HepG2 (cell line): ENCODE data around the gene TAC3.

Experiments used
- CTCF ChIP-seq: sonication (generic); formaldehyde crosslinking; IDR thresholded peaks from 2 replicates; pipeline ENCODE4 v1.5.0; 2020; ENCODE audit warnings: mild to moderate bottlenecking, missing genetic modification reagents, moderate library complexity
- EP300 ChIP-seq, 3 experiments: sonication (generic) in 1 of 3; formaldehyde crosslinking in 1 of 3; IDR thresholded peaks; 2 replicates each; pipeline versions ENCODE4 v1.5.1 to v1.6.1; 2011 to 2020; ENCODE audit warnings: low read depth in 2 of 3, low read length in 2 of 3, borderline replicate concordance in 1 of 3, improper control_type of control experiment in 1 of 3, mild to moderate bottlenecking in 1 of 3, missing genetic modification reagents in 1 of 3, moderate library complexity in 1 of 3
- KLF16 ChIP-seq, 2 experiments: sonication (generic) in 1 of 2; formaldehyde crosslinking in 1 of 2; IDR thresholded peaks; 2 replicates each; pipeline versions ENCODE4 v1.6.1 to v1.8.0; 2016 to 2023; ENCODE audit warnings: missing genetic modification reagents in 2 of 2, missing compliant biosample characterization in 1 of 2
- NFATC3 ChIP-seq: sonication (generic); formaldehyde crosslinking; IDR thresholded peaks from 2 replicates; pipeline ENCODE4 v1.5.1; 2020; ENCODE audit warnings: mild to moderate bottlenecking, missing genetic modification reagents
- NFYC ChIP-seq: IDR thresholded peaks from 2 replicates; pipeline ENCODE4 v1.6.1; 2016; ENCODE audit warnings: missing genetic modification reagents, missing compliant biosample characterization
- TCF7 ChIP-seq: sonication (generic); IDR thresholded peaks from 2 replicates; pipeline ENCODE4 v1.6.1; 2016; ENCODE audit warnings: antibody characterized with exemption, low read depth
- ZNF780A ChIP-seq: sonication (generic); formaldehyde crosslinking; IDR thresholded peaks from 2 replicates; pipeline ENCODE4 v1.8.0; 2022; ENCODE audit warnings: mild to moderate bottlenecking, missing genetic modification reagents, moderate library complexity
- TF ChIP-seq, protein P1 (sequence below), 2 experiments: fragments of 450-650 bp in 1 of 2; sonication (generic) in 1 of 2; formaldehyde crosslinking; IDR thresholded peaks; 2 replicates each; pipeline versions ENCODE4 v1.5.0 to v1.8.0; 2020 to 2022; ENCODE audit warnings: mild to moderate bottlenecking in 1 of 2, missing genetic modification reagents in 1 of 2

DNA sequence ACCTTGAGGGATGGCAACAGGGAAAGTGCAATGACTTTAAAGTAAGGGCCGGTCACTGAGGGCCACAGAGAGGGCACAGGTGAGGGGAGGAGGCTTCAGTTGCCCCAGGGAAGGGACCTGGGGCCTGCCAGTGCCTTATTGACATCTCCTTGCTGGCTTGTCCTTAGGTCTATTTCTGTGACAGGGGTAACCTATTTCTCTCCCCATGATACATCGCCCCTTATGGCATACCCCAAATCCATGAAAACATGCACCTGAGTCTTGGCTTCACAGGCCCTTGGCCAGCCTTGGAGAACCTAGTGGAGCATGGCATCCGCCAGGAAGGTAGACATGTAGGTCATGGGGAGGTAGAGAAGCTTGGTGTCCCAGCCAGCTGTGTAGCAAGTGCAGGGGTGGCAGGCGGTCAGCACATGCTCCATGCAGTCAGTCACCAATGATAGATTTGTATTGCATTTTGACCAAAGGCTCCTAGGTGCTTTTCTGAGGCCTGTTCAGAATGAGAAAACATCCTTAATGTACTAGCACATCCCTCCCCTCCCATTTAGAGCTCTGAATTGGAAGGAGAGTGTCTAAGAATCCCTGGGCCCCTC, 35.3 kb downstream of the TAC3 start:
- TF ChIP-seq TCF7 (no peak), CTCF (CRISPR knock-in tag) (no peak), NFYC (CRISPR knock-in tag) (no peak), NFATC3 (CRISPR knock-in tag) (no peak), KLF16 (CRISPR knock-in tag; IDR thresholded peaks at IDR 0.05) (no peak), ZNF780A (no peak), EP300 (IDR thresholded peaks at IDR 0.05; ENCODE audit: low read depth in 2 of 2, low read length in 2 of 2) (no peak), EP300 (CRISPR knock-in tag; IDR thresholded peaks at IDR 0.05; ENCODE audit: borderline replicate concordance) (no peak)
- TF ChIP-seq, protein P1, sequence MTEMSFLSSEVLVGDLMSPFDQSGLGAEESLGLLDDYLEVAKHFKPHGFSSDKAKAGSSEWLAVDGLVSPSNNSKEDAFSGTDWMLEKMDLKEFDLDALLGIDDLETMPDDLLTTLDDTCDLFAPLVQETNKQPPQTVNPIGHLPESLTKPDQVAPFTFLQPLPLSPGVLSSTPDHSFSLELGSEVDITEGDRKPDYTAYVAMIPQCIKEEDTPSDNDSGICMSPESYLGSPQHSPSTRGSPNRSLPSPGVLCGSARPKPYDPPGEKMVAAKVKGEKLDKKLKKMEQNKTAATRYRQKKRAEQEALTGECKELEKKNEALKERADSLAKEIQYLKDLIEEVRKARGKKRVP (CRISPR knock-in tag; IDR thresholded peaks at IDR 0.05) = no peak
